Activated T-helper 1 cell treated with anti-CD3 and anti-CD28 coated beads, Interleukin-12 subunit alpha, Interleukin-12 subunit beta, Interleukin-2, Interleukin-4 antibody, amounts not matched to agents 30 ng/mL and 10 ng/mL and 1 ng/mL, durations not matched to agents 14 hours and 24 hours and 36 hours (primary cell): ENCODE results near the gene PHC2. TPM values are rescaled to one million over a fixed set of nuclear protein-coding genes. Genes with fewer than 3 reads are reported as not detected.

ENCODE experiments used
- DNase-seq: peaks from one replicate; pipeline ENCODE4 v3.0.0; 2021; ENCODE audit warnings: low spot score
- H3K27ac Mint-ChIP-seq: one replicate; pipeline ENCODE4 v1.8.0; 2021; ENCODE audit warnings: mild to moderate bottlenecking, mixed read lengths
- H3K27me3 Mint-ChIP-seq: one replicate; pipeline ENCODE4 v1.8.0; 2022; ENCODE audit warnings: mild to moderate bottlenecking, moderate library complexity, mixed read lengths; ENCODE audit not compliant: insufficient read depth
- H3K36me3 Mint-ChIP-seq: one replicate; pipeline ENCODE4 v1.8.0; 2021; ENCODE audit warnings: low read depth, mixed read lengths
- H3K4me1 Mint-ChIP-seq: one replicate; pipeline ENCODE4 v1.8.0; 2021; ENCODE audit warnings: low read depth, mixed read lengths
- H3K4me3 Mint-ChIP-seq: one replicate; pipeline ENCODE4 v1.8.0; 2021; ENCODE audit warnings: mild to moderate bottlenecking, moderate library complexity, mixed read lengths
- H3K9me3 Mint-ChIP-seq: one replicate; pipeline ENCODE4 v1.8.0; 2021; ENCODE audit warnings: mixed read lengths
- intact Hi-C: fragments of 100-400 bp; cut with micrococcal nuclease; formaldehyde crosslinking; loops from one replicate; pipeline ENCODE4 v1.15.1; 2024
- total RNA-seq: library from RNA; stranded (reverse); gene quantifications from 2 replicates; pipeline ENCODE4 v1.2.3, GENCODE V29; 2022

Gene PHC2
- total RNA-seq, 1 donor from 2014 or later = 36.7 TPM

DNA sequence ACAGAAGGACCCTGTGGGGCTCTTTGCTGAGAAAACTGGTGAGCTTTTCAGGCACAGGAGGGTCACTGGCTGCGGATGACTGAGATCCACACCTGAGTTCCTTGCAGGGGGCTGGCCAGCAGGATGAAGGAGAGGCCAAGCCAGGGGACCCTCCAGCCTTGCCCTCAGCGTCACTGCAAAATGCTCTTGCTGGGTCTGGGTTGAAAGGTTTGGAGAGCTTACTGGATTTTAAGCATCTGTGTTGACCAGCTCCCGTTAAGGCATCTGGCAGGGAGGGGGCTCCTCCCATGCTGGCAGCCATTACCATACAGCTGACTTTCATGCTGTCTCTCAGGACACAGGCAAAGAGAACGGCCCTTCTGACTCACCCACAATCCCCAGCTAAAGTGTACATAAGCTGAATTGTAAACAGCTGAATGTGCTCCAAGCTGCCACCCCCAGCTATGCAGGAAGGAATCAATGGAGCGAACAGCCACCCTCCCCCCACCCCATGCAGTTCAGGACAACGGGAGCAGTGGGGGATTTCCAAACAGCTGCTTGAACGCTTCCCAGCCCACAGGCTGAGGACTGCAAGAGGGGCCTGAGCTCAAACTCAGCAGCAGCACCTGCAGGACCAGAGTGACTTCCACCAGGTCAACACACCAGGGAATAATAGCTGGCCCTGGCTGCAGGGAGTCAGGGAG lies 88.7 kb downstream of the PHC2 start:
- Mint-ChIP-seq H3K4me3 (no peak overlapping the region), H3K36me3 (peaks cover 23% of the 10 kb centered on the region), H3K27me3 (no peaks in the 10 kb centered on the region), H3K9me3 (no peaks in the 10 kb centered on the region), H3K27ac (no peak overlapping the region), H3K4me1 (peaks cover 43% of the 10 kb centered on the region)
- intact Hi-C loops = no loop called here
- DNase-seq = no peak

GRCh38 chr1:33341190-33341589 lies 89.7 kb downstream of the PHC2 start:
- Mint-ChIP-seq H3K36me3 (peaks cover 15% of the 10 kb centered on the region), H3K9me3 (no peaks in the 10 kb centered on the region), H3K4me3 (no peak overlapping the region), H3K27me3 (no peaks in the 10 kb centered on the region), H3K4me1 (peaks cover 33% of the 10 kb centered on the region), H3K27ac (no peak overlapping the region)
- intact Hi-C loops = no loop called here
- DNase-seq = no peak

DNA sequence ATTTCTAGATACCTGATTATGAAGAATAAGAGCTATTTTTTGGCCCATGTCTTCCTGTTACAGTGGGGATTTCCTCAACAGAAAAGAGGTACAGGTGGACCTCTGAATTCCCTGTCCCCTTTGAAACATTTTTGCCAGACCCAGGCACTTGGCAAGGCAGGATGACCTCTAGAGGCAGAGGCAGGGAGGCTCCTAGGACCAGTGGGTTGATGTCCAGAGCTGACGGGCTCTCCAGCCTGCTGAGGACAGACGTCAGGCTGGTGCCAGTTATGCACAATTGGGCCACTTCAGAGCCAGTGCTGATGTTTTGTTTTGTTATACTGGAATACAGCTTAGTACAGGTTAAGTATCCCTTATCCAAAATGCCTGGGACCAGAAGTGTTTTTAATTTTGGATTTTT lies 91.5 kb downstream of the PHC2 start:
- Mint-ChIP-seq H3K4me1 (peaks cover 32% of the 10 kb centered on the region), H3K36me3 (peaks cover 10% of the 10 kb centered on the region), H3K4me3 (no peak overlapping the region), H3K27ac (no peak overlapping the region), H3K27me3 (no peaks in the 10 kb centered on the region), H3K9me3 (no peaks in the 10 kb centered on the region)
- no peak for DNase-seq
- intact Hi-C loops = no loop called here

- Mint-ChIP-seq H3K4me1 (peaks cover 25% of the 10 kb centered on the region), H3K27me3 (no peaks in the 10 kb centered on the region), H3K9me3 (no peaks in the 10 kb centered on the region), H3K4me3 (no peak overlapping the region), H3K36me3 (peaks cover 12% of the 10 kb centered on the region), H3K27ac (no peak overlapping the region)
- intact Hi-C loops = no loop called here
- DNase-seq = no peak
Measured at GRCh38 chr1:33338440-33339211, 92.3 kb downstream of the PHC2 start.

GRCh38 chr1:33338048-33338439 lies 92.9 kb downstream of the PHC2 start:
- Mint-ChIP-seq H3K9me3 (no peaks in the 10 kb centered on the region), H3K27me3 (no peaks in the 10 kb centered on the region), H3K4me1 (peaks cover 25% of the 10 kb centered on the region), H3K27ac (no peak overlapping the region), H3K36me3 (peaks cover 18% of the 10 kb centered on the region), H3K4me3 (no peak overlapping the region)
- intact Hi-C loops = no loop called here
- no peak for DNase-seq

DNA sequence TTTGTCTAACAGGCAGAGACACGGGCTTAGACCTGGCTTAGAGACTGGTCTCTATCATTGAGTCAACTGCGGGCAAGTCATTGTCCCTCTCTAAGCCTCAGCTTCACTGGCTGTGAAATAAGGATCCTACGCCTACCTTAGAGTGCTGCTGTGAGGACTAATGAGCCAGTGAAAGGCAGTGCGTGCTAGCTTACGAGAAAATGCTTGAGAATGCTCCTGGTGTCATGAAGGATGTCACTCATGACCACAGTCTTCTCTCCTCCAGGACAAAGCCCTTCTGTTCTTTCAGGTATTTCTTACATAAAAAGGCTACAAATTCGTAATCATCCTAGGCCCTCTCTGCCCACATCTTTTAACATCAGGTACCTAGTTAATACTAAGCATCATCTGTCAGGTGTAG lies 93.5 kb downstream of the PHC2 start:
- H3K27me3 Mint-ChIP-seq = no peaks in the 10 kb centered on the region
- DNase-seq = no peak
- no peak overlapping the region for H3K27ac Mint-ChIP-seq
- intact Hi-C loops = no loop called here
- H3K36me3 Mint-ChIP-seq = peaks cover 17% of the 10 kb centered on the region
- H3K4me1 Mint-ChIP-seq = peaks cover 19% of the 10 kb centered on the region
- H3K4me3 Mint-ChIP-seq = no peak overlapping the region
- H3K9me3 Mint-ChIP-seq = no peaks in the 10 kb centered on the region

- Mint-ChIP-seq H3K27ac (no peak overlapping the region), H3K36me3 (peaks cover 21% of the 10 kb centered on the region), H3K4me1 (peaks cover 19% of the 10 kb centered on the region), H3K27me3 (no peaks in the 10 kb centered on the region), H3K4me3 (no peak overlapping the region), H3K9me3 (no peaks in the 10 kb centered on the region)
- DNase-seq = no peak
- intact Hi-C loops = no loop called here
Measured at GRCh38 chr1:33336580-33336979, 94.3 kb downstream of the PHC2 start.

DNA sequence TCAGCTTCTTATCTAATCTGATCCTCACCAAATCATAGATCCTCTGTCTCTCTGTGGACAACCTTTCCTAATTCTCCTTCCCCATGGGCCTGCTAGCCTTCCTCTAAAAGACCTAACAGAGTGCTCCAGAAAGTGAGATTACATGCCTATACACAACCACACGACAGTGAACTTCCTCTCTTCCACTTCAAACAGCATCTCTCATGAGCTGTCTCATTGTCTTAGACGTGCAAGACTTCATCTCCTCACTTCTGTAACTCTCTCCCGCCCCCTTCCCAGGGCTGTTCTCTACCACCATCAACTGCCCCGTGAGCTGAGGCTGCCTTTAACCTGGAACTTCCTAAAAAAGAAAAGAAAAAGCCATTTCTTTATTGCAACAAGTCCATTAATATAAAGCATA lies 95.9 kb downstream of the PHC2 start:
- Mint-ChIP-seq H3K4me3 (no peak overlapping the region), H3K4me1 (peaks cover 13% of the 10 kb centered on the region), H3K9me3 (no peaks in the 10 kb centered on the region), H3K27ac (no peak overlapping the region), H3K27me3 (no peaks in the 10 kb centered on the region), H3K36me3 (peaks cover 20% of the 10 kb centered on the region)
- no peak for DNase-seq
- intact Hi-C loops = no loop called here

GRCh38 chr1:33334081-33334552 lies 96.8 kb downstream of the PHC2 start:
- no peak for DNase-seq
- Mint-ChIP-seq H3K4me3 (no peak overlapping the region), H3K4me1 (peaks cover 13% of the 10 kb centered on the region), H3K27me3 (no peaks in the 10 kb centered on the region), H3K36me3 (peaks cover 27% of the 10 kb centered on the region), H3K9me3 (no peaks in the 10 kb centered on the region), H3K27ac (no peak overlapping the region)
- intact Hi-C loops = no loop called here

- Mint-ChIP-seq H3K4me1 (peaks cover 10% of the 10 kb centered on the region), H3K27ac (no peak overlapping the region), H3K36me3 (peaks cover 36% of the 10 kb centered on the region), H3K4me3 (no peak overlapping the region), H3K27me3 (no peaks in the 10 kb centered on the region), H3K9me3 (no peaks in the 10 kb centered on the region)
- intact Hi-C loops = no loop called here
- DNase-seq = no peak
Measured at GRCh38 chr1:33332881-33333280, 98.0 kb downstream of the PHC2 start.

DNA sequence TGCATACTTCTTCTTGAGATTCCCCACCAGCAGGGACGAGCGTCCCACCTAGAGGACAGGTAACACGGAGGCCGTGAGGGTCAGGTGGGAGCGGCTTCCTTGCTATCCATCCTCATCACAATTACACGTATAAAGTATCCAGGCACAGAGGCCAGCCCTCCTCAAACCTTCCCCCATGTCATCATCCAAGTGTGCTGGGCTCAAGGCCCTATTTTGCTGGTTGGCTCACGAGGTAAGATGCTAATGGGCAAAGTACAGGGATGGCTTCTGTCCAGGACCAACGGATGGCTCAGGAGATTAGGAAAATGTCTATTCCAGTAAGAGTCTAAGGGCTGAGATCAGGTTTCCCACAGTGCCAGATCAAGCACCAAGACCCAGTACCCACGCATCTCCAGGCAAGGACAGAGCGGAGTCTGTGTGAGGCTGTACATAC lies 98.5 kb downstream of the PHC2 start:
- Mint-ChIP-seq H3K36me3 (peaks cover 36% of the 10 kb centered on the region), H3K4me1 (peaks cover 7% of the 10 kb centered on the region), H3K4me3 (no peak overlapping the region), H3K27ac (no peak overlapping the region), H3K27me3 (no peaks in the 10 kb centered on the region), H3K9me3 (no peaks in the 10 kb centered on the region)
- DNase-seq = no peak
- intact Hi-C loops = no loop called here

- DNase-seq = no peak
- Mint-ChIP-seq H3K4me1 (peaks cover 7% of the 10 kb centered on the region), H3K36me3 (peaks cover 42% of the 10 kb centered on the region), H3K9me3 (no peaks in the 10 kb centered on the region), H3K27me3 (no peaks in the 10 kb centered on the region), H3K4me3 (no peak overlapping the region), H3K27ac (no peak overlapping the region)
- intact Hi-C loops = no loop called here
Measured at GRCh38 chr1:33331444-33332356, 99.2 kb downstream of the PHC2 start.

GRCh38 chr1:33330906-33331305 lies 100.0 kb downstream of the PHC2 start:
- peaks cover 45% of the 10 kb centered on the region for H3K36me3 Mint-ChIP-seq
- intact Hi-C loops = no loop called here

More at GRCh38 chr1:33330906-33331305, 100.0 kb downstream of the PHC2 start:
- no peak overlapping the region for H3K27ac Mint-ChIP-seq
- H3K4me1 Mint-ChIP-seq = peaks cover 7% of the 10 kb centered on the region
- DNase-seq = no peak
- H3K9me3 Mint-ChIP-seq = no peaks in the 10 kb centered on the region
- no peak overlapping the region for H3K4me3 Mint-ChIP-seq
- H3K27me3 Mint-ChIP-seq = no peaks in the 10 kb centered on the region
